GM18517 (cell line): Measurements from ENCODE around the gene TAF11L14.
"Not testable (repeated sequence)": the region's sequence is repeated elsewhere in the genome, so short reads cannot be mapped to it uniquely, and the experiment has no call there.

Source experiments
- ATAC-seq: cut with Tn5 transposase; IDR thresholded peaks from one replicate; pipeline ENCODE4 v1.9.1; 2021; ENCODE audit warnings: mild to moderate bottlenecking, moderate library complexity; ENCODE audit not compliant: unreplicated experiment

TAF11L14 gene

GRCh38 chr5:17634160-17634559 is at the start of gene TAF11L14:
Gene TAF11L14, plus strand, starts transcription at chr5:17634460.
- ATAC-seq, result no peak

DNA sequence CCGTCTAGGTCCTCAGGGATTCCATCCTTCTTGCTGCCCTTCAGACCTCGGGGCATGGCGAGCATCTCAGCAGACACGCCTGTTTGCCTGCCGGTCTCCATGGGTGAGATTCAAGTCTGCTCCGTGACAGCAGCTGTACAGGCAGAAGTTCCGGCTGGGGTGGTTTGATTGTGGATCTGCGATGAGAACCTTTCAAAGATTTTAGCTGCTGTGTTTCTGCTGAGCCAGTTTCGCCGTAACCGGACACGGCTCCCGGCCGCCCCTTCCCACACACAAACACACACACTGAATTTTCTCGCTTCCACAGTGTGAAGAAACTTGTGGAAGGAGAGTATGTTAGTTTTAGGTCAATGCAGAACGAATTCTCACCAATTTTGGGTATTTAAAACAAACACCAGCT is 48.6 kb upstream of the TAF11L14 start, which contains the start of gene TAF11L7:
TAF11L7 (minus strand) TSS at position 101 of the 400 bp plus-strand sequence.
- ATAC-seq, result not testable (repeated sequence)

DNA sequence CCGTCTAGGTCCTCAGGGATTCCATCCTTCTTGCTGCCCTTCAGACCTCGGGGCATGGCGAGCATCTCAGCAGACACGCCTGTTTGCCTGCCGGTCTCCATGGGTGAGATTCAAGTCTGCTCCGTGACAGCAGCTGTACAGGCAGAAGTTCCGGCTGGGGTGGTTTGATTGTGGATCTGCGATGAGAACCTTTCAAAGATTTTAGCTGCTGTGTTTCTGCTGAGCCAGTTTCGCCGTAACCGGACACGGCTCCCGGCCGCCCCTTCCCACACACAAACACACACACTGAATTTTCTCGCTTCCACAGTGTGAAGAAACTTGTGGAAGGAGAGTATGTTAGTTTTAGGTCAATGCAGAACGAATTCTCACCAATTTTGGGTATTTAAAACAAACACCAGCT is 43.4 kb upstream of the TAF11L14 start, which contains the start of gene TAF11L8:
TAF11L8 (minus strand) TSS at position 101 of the 400 bp plus-strand sequence.
- not testable (repeated sequence) for ATAC-seq

GRCh38 chr5:17594255-17594654 is 40.0 kb upstream of the TAF11L14 start, which contains the start of gene TAF11L9:
Gene TAF11L9, minus strand, starts transcription at chr5:17594394.
- not testable (repeated sequence) for ATAC-seq

- not testable (repeated sequence) for ATAC-seq
Measured at GRCh38 chr5:17597728-17598127, 36.5 kb upstream of the TAF11L14 start, which contains the start of gene TAF11L10. Gene TAF11L10, minus strand, starts transcription at chr5:17597828.

GRCh38 chr5:17603880-17604279 is 30.4 kb upstream of the TAF11L14 start, which contains the start of gene TAF11L11:
Gene TAF11L11, plus strand, starts transcription at chr5:17604183.
- ATAC-seq, result not testable (repeated sequence)

GRCh38 chr5:17604951-17605350 is 29.3 kb upstream of the TAF11L14 start:
- ATAC-seq, result no peak

- not testable (repeated sequence) for ATAC-seq
Measured at GRCh38 chr5:17607461-17607860, 26.8 kb upstream of the TAF11L14 start.

GRCh38 chr5:17610092-17610491 is 24.2 kb upstream of the TAF11L14 start, which contains the start of gene TAF11L12:
Gene TAF11L12, plus strand, starts transcription at chr5:17610392.
- not testable (repeated sequence) for ATAC-seq

DNA sequence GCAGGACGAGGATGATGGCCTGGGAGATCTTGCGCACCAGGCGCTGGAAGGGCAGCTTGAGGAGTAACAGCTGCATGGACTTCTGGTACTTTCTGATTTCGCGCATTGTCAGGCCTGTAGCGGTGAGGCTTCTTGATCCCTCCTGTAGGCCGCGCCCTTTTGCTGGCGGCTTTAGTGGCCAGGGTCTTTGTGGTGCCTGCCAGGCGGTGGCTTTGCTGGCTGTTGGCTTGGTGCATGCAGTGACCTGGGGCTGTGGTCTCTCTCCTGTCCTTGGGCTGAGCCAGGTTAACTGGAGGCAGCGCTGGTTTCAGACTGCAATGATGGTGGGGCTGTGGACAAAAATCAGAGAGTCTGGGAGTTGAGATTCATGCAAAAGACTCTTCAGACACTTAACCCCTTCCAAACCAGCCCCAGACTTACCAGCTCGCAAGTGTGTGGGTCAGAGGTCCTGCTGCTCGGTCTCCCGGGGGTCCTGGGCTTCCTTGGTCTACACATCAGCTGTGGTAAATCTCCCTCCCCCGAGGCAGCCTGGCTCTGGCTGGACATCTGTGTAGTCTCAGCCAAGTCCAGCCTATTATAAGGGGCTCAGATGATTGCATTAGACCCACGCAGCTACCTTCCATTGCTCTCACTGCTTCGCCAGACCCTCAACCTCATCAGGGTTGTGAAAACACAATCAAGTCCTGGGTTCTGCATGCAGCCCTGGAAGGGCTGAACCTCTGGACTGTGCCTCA is 19.2 kb upstream of the TAF11L14 start:
- ATAC-seq, result no peak

DNA sequence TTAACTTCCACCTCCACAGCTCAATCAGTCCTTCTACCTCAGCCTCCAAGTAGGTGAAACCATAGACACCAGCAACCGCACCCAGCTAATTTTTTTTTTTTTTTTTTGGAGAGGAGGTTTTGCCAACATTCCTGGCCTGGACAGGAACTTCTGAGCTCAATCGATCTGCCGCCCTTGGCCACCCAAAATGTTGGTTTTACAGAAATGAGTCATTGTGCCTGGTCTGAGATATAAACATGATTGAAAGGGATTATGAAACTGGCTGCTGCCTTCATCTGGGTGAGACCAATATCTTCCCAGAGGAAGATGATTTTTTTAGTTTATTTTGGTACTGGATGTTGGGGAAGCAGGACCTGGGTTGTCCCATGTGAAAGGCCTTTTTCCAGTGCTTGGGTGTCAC is 14.9 kb upstream of the TAF11L14 start:
- no peak for ATAC-seq

DNA sequence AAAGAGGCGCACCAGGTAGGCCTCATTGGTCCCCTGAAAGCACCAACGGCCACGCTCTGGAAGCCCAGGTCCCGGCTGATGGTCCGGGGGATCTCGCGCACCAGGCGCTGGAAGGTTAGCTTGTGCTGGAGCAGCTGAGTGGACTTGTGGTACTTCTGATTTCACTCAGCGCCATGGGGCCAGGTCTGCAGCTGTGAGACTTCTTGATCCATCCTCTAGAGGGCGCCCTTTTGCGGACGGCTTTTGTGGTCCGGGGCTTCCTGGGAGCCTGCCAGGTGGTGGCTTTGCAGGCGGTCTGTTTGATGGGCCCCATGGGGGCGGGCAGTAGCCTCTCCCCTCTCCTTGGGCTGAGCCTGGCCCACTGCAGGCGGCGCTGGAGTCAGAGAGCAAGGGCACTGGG is 13.6 kb upstream of the TAF11L14 start:
- no peak for ATAC-seq

DNA sequence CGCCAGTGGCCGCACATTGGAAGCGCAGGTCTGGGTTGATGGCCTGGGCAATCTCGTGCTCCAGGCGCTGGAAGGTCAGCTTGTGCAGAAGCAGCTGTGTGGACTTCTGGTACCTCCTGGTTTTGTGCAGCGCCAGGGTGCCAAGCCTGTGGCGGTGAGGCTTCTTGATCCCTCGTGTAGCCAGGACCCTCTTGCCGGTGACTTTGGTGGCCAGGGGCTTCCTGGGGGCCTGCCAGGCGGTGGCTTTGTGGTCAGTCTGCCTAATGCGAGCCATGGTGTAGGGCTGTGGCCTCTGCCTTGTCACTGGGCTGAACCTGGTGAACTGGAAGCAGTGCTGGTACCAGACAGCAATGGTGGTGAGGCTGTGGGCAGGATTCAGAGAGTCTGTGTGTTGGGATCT is 8.6 kb upstream of the TAF11L14 start:
- ATAC-seq, result no peak

GRCh38 chr5:17631788-17632187 is 2.5 kb upstream of the TAF11L14 start, which contains the start of gene TAF11L13:
Gene TAF11L13, plus strand, starts transcription at chr5:17632088.
- ATAC-seq, result not testable (repeated sequence)

- ATAC-seq, result not testable (repeated sequence)
Measured at GRCh38 chr5:17649232-17649631, 15.0 kb downstream of the TAF11L14 start.

DNA sequence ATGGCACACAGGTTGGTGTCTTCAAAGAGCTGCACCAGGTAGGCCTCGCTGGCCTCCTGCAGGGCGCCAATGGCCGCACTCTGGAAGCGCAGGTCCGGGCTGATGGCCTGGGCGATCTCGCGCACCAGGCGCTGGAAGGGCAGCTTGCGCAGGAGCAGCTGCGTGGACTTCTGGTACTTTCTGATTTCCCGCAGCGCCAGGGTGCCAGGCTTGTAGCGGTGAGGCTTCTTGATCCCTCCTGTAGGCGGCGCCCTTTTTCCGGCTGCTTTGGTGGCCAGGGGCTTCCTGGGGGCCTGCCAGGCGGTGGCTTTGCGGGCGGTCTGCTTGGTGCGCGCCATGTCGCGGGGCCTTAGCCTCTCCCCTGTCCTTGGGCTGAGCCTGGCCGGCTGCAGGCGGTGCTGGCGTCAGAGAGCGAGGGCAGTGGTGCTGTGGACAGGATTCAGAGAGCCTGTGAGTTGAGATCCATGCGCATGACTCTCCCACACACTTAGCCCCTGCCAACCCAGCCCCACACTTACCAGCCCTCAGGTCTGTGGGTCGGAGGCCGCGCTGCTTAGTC is 21.0 kb downstream of the TAF11L14 start:
- ATAC-seq, result not testable (repeated sequence)

DNA sequence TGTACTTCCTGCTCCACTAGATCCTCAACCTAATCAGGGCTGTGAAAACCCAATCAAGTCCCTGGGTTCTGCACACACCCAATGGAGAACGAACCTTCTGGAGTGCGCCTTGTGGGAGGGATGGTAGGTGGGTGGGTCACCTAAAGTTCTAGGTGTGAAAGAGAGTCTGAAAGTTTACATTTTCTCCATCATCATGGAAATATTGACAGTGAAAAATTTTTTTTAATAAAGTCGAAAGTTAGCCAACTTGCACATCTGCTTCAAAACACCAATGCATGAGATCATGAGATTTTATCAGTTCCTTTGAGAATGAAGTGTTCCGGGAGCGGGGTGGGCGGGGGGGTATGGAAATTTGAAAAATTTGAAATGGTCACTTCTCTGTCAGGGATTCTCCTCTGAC is 21.7 kb downstream of the TAF11L14 start:
- no peak for ATAC-seq

GRCh38 chr5:17663182-17663581 is 28.9 kb downstream of the TAF11L14 start:
- ATAC-seq, result no peak

- ATAC-seq, result no peak
Measured at GRCh38 chr5:17665836-17666235, 31.6 kb downstream of the TAF11L14 start.

DNA sequence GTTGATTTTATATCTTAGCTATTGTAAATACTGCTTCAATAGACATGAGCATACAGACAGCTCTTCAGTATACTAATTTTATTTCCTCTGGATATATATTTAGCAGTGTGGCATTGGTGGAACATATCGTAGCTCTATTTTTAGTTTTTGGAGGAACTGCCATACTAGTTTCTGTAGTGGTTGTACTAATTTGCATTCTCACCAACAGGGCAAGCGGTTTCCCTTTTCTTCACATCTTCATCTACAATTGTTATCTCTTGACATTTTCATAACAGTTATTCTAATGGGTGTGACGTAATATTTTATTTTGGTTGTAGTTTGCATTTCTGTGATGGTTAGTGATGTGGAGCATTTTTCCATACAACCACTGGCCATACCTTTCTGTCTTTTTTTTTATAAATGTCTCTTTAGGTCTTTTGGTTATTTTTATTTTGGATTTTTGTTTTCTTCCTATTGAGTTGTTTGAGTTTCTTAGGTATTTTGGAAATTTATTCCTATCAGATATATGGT is 32.5 kb downstream of the TAF11L14 start:
- ATAC-seq, result no peak

- no peak for ATAC-seq
Measured at GRCh38 chr5:17670353-17670752, 36.1 kb downstream of the TAF11L14 start.
